Thyroid gland (tissue), 4 donors: ENCODE results near the gene AIP. TPM values are rescaled to one million over a fixed set of nuclear protein-coding genes. Genes with fewer than 3 reads are reported as not detected.
A peak's percentile ranks its signal among the peaks of the same experiment; 100 is the strongest.

Experiments
- DNase-seq, 2 donors: peaks; one replicate each; pipeline ENCODE4 v3.0.0-alpha.2; 2019
- H3K27ac ChIP-seq, 3 donors: fragments of 200-600 bp; sonication (generic); 1 replicate in 2 of 3; 2 replicates in 1 of 3; pipeline ENCODE4 v1.5.1; 2016 to 2019; ENCODE audit warnings: mild to moderate bottlenecking in 1 of 3, moderate library complexity in 1 of 3
- H3K27me3 ChIP-seq: fragments of 200-600 bp; sonication (generic); one replicate; pipeline ENCODE4 v1.5.1; 2019
- H3K36me3 ChIP-seq, 2 donors: fragments of 200-600 bp; sonication (generic); one replicate each; pipeline ENCODE4 v1.5.1; 2016 to 2019
- H3K4me1 ChIP-seq, 2 donors: fragments of 200-600 bp; sonication (generic); one replicate each; pipeline ENCODE4 v1.5.1; 2017 to 2019
- H3K4me3 ChIP-seq, 3 donors: fragments of 200-600 bp; sonication (generic); replicated peaks in 1 of 3; 1 replicate in 2 of 3; 2 replicates in 1 of 3; pipeline ENCODE4 v1.5.1; 2016; ENCODE audit warnings: mild to moderate bottlenecking in 1 of 3
- H3K9me3 ChIP-seq: fragments of 200-600 bp; sonication (generic); one replicate; pipeline ENCODE4 v1.5.1; 2017
- CTCF ChIP-seq, 6 experiments: fragments of 200-600 bp in 3 of 6; fragments of 450-650 bp in 3 of 6; sonication (generic) in 3 of 6; IDR thresholded peaks; one replicate each; pipeline ENCODE4 v1.5.1; 2016 to 2019; ENCODE audit warnings: antibody characterized with exemption in 6 of 6, mild to moderate bottlenecking in 2 of 6, inconsistent platforms in 1 of 6, moderate library complexity in 1 of 6
- POLR2A ChIP-seq, 2 donors: fragments of 450-650 bp; IDR thresholded peaks; one replicate each; pipeline ENCODE4 v1.6.1; 2017; ENCODE audit warnings: antibody characterized with exemption in 2 of 2, mild to moderate bottlenecking in 2 of 2, moderate library complexity in 1 of 2
- WGBS, 2 donors: methylation state at CpG; one replicate each; pipeline ENCODE4 v1.1.5; 2017; 5-methylcytosine and 5-hydroxymethylcytosine counted together
- intact Hi-C: fragments of 100-400 bp; cut with DNase I; formaldehyde crosslinking; loops from one replicate; pipeline ENCODE4 v1.15.1; 2023
- total RNA-seq, 4 donors: library from RNA; depleted of rRNA; stranded (reverse); fragments of >200 nt; gene quantifications; one replicate each; pipeline ENCODE4 v1.2.3, GENCODE V29; 2016

The AIP gene
- total RNA-seq, 4 donors from 2014 or later = 58.2 to 100 (median 83.2) TPM

GRCh38 chr11:67504950-67505581, 22.2 kb downstream of the AIP start, which contains the start of gene PITPNM1:
TSS of gene PITPNM1 (minus strand) at chr11:67505363. CDS start at chr11:67504180, 1,183 bp downstream.
- DNase-seq = peak; percentile 67 to 75
- peaks cover 30 to 35% of the 10 kb centered on the region in 2 donors for H3K4me1 ChIP-seq

GRCh38 chr11:67505605-67506396, 23.0 kb downstream of the AIP start:
- intact Hi-C loops = loop anchor here (5.0 to 10.0 kb wide), 2 partner anchors 114 to 151 kb away; partner anchors contain the start of genes POLD4 and RAD9A
- DNase-seq = peak; percentile 95 to 97
- Histone ChIP-seq H3K4me1 (peaks cover 30 to 35% of the 10 kb centered on the region in 2 donors), H3K27ac (peak overlapping the region; percentile 95 to 99 (median 95)), H3K9me3 (no peaks in the 10 kb centered on the region), H3K36me3 (peaks cover 0 to 12% of the 10 kb centered on the region in 2 donors), H3K27me3 (no peaks in the 10 kb centered on the region), H3K4me3 (peak overlapping the region in 1 of 3 donors; percentile 59)
- TF ChIP-seq CTCF (IDR thresholded peaks at IDR 0.05) = peak; percentile 91 to 99 (median 98)
- TF ChIP-seq POLR2A (IDR thresholded peaks at IDR 0.05) = peak in 1 of 2 donors; percentile 66
- 10 to 13% methylated on average over 4 to 12 of the region's 17 CpGs for WGBS, 2 donors

More at GRCh38 chr11:67504950-67505581, 22.2 kb downstream of the AIP start, which contains the start of gene PITPNM1:
- Histone ChIP-seq H3K27me3 (no peaks in the 10 kb centered on the region), H3K27ac (peak within 1 kb of the TSS; percentile 95 to 99 (median 95)), H3K4me3 (peak within 1 kb of the TSS; percentile 21 to 66 (median 59)), H3K36me3 (peaks cover 0 to 12% of the 10 kb centered on the region in 2 donors), H3K9me3 (no peaks in the 10 kb centered on the region)
- 0% methylated on average over 6 of the region's 58 CpGs for WGBS, 2 donors
- TF ChIP-seq POLR2A (IDR thresholded peaks at IDR 0.05) = peak in 1 of 2 donors; percentile 69
- TF ChIP-seq CTCF (IDR thresholded peaks at IDR 0.05) = no peak
- intact Hi-C loops = loop anchor here (5.0 to 10.0 kb wide), 2 partner anchors 113 to 150 kb away; partner anchors contain the start of genes POLD4 and RAD9A

- Histone ChIP-seq H3K27me3 (no peaks in the 10 kb centered on the region), H3K36me3 (peaks cover 0 to 9% of the 10 kb centered on the region in 2 donors), H3K9me3 (no peaks in the 10 kb centered on the region), H3K27ac (peak overlapping the region; percentile 69 to 99 (median 95)), H3K4me1 (peaks cover 30 to 35% of the 10 kb centered on the region in 2 donors), H3K4me3 (peak overlapping the region in 1 of 3 donors; percentile 83)
- DNase-seq = no peak
- 81 to 87% methylated on average over 15 to 16 of the region's 16 CpGs for WGBS, 2 donors
- intact Hi-C loops = loop anchor here (5.0 to 10.0 kb wide), 2 partner anchors 114 to 152 kb away; partner anchors contain the start of genes POLD4 and RAD9A
- peak in 2 of 6 experiments; percentile 18 to 22 for TF ChIP-seq CTCF (IDR thresholded peaks at IDR 0.05)
- no peak for TF ChIP-seq POLR2A (IDR thresholded peaks at IDR 0.05)
Measured at GRCh38 chr11:67506426-67507051, 23.7 kb downstream of the AIP start.

- H3K9me3 ChIP-seq = no peaks in the 10 kb centered on the region
- H3K36me3 ChIP-seq = peaks cover 0 to 3% of the 10 kb centered on the region in 2 donors
- intact Hi-C loops = loop anchor here (5.0 to 10.0 kb wide), 2 partner anchors 115 to 153 kb away; partner anchors contain the start of genes POLD4 and RAD9A
- H3K27me3 ChIP-seq = no peaks in the 10 kb centered on the region
- peaks cover 30 to 35% of the 10 kb centered on the region in 2 donors for H3K4me1 ChIP-seq
- H3K4me3 ChIP-seq = peak overlapping the region; percentile 53 to 83 (median 56)
- DNase-seq = no peak
- no peak for TF ChIP-seq POLR2A (IDR thresholded peaks at IDR 0.05)
- H3K27ac ChIP-seq = peak overlapping the region; percentile 93 to 99 (median 95)
- WGBS, 2 donors = 23 to 24% methylated on average over 15 to 26 of the region's 33 CpGs
Measured at GRCh38 chr11:67507242-67507863, 24.5 kb downstream of the AIP start.
